C1 segment of cervical spinal cord (tissue), 14 donors: Measurements from ENCODE around the gene ELP5.

Experiments
- DNase-seq, 14 donors: peaks; one replicate each; lab custom pipeline; 2025; lab: John Stamatoyannopoulos, UW

The ELP5 gene

DNA sequence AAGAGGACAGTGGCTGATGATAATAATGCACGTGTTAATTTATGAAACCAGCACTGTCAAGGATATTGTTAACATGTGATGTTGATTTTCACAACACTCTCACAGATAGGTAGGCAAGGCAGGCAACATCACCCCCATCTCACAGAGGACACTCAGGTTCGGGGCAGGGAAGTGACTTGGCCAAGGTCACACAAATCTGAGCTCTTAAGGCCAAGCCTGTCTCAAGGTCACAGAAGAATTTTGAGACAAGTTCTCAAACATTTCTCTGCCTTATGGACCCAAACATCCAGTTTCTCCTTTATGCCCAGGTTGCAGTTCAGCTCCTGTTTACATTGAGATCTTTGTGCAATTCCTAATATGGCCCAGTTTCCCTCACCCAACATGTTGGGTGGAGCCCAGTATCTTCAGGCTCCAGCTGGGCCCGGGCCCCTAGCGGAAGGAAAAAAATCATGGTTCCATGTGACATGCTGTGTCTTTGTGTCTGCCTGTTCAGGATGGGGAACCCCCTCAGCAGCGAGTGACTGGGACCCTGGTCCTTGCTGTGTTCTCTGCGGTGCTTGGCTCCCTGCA lies 30.8 kb downstream of the ELP5 start:
- DNase-seq = no peak

DNA sequence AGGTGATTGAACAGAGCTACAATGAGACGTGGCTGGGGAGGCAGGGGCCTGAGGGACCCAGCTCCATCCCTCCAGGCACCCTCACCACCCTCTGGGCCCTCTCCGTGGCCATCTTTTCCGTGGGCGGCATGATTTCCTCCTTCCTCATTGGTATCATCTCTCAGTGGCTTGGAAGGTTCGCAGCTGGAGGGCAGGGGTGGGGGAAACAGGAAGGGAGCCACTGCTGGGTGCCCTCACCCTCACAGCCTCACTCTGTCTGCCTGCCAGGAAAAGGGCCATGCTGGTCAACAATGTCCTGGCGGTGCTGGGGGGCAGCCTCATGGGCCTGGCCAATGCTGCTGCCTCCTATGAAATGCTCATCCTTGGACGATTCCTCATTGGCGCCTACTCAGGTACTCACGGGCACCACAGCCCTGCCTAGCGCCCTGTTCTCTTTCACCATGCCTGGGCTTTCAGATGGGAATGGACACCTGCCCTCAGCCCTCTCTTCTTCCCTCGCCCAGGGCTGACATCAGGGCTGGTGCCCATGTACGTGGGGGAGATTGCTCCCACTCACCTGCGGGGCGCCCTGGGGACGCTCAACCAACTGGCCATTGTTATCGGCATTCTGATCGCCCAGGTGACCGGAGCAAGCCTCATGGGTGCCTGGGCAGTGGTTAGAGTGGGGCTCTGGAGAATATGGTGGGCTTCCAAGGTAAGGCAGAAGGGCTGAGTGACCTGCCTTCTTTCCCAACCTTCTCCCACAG lies 31.6 kb downstream of the ELP5 start:
- DNase-seq = no peak

- no peak for DNase-seq
Observed at GRCh38 chr17:7284911-7285310, 32.9 kb downstream of the ELP5 start.

DNA sequence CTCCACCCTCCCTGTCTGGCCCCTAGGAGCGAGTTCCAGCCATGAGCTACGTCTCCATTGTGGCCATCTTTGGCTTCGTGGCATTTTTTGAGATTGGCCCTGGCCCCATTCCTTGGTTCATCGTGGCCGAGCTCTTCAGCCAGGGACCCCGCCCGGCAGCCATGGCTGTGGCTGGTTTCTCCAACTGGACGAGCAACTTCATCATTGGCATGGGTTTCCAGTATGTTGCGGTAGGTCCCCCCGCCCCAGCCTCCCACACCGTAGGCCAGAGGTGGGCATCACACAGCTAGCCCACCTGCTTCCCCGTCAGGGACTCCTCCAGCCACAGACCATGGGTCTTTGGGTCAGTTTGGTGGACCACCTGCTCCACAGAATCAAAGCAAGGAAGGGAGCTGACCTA lies 33.7 kb downstream of the ELP5 start:
- no peak for DNase-seq

DNA sequence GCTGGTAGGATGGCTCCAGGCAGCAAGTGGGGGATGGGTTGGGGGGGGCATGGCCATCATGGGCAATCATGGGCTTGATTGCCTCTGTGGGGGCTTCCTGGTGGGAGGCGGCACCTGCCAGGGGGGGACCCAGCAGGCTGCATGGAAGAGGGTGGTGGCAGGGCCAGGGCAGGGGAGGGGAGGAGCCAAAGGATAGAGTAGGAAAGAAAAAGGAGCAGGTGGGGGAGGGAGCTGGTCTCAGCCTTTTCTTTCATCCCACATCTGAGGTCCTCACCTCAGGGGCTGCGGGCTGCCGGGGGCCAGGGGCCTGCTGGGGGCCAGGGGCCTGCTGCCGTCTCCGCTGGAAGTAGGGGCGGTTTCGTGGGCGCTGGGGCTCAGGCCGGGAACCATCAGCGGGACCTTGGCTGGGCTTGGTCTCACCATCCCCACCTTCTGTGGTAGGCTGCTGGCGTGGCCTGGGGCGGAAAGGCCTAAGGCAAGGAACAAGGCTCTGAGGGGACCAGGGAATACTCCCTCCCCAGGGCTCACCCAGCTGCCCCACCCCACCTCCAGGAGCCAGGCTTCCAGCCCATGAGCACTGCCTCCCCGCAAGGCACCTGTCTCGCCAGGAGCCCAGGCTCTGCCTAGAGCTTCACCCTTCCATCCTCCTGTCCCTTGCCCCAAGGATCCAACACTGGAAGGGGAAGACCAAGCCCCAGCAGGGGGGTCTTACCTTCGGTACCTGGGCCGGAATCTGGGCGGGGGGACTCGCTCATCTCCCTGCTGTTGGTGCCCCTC lies 37.4 kb downstream of the ELP5 start:
- no peak for DNase-seq

DNA sequence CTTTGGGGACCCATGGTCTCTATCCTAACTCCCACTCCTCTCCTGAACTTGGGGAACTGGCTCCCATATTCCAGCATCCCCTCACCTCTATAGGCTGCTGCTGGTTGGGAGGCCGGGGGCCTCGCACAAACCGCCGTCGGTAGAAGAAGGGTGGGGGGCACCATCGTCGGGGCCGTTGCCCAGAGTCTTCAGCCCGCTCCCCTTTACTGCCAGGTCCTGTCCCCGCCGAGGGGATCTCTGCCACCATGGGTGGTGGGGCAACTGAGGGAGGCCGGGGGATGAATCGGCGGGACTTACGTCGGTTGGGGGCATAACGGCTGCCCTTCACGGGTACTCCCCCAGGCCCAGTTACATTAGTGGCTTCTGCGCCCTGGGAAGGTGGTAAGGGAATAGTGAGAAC lies 38.2 kb downstream of the ELP5 start:
- no peak for DNase-seq

GRCh38 chr17:7290685-7291084 lies 38.7 kb downstream of the ELP5 start:
- no peak for DNase-seq

GRCh38 chr17:7292194-7292593 lies 40.2 kb downstream of the ELP5 start:
- no peak for DNase-seq

DNA sequence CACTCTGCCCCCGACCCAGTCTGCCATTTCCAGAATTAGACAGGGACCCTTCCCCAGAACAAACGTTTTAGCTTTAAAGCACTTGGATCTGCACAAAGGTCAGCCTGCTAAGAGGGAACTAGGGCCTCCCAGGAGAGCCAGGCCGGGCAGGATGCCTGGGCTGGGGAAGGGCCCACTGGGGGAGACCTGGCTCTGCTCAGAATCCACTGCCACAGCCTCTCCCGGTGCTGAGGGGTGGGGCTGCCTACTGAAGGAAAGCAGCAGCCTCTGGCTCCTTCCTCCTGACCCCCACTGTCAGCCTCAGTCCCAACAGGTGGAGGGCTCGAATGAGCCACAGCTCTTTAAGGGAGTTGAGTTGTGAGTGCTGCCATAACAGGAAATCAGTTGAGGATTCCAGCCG lies 40.7 kb downstream of the ELP5 start:
- peak in 1 of 14 donors; percentile 26 for DNase-seq

DNA sequence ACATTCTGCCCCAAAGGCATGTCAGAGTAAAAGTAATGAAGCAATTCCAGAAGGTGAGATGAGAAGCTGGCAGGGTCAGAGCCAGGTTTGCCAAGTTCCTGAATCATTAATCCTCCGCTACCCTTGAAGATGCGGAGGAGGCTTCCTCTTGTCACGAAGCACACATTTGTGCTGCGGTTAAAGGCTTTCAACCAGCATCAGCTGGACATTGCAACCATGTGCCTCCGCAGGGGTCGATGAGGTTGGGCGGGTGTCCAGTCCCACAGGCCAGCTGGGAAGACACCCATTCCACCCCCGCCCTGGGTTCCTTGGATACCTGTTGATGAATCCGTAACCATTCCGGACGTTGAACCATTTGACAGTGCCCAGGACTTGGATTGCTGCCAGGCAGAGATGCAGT lies 41.1 kb downstream of the ELP5 start:
- no peak for DNase-seq

DNA sequence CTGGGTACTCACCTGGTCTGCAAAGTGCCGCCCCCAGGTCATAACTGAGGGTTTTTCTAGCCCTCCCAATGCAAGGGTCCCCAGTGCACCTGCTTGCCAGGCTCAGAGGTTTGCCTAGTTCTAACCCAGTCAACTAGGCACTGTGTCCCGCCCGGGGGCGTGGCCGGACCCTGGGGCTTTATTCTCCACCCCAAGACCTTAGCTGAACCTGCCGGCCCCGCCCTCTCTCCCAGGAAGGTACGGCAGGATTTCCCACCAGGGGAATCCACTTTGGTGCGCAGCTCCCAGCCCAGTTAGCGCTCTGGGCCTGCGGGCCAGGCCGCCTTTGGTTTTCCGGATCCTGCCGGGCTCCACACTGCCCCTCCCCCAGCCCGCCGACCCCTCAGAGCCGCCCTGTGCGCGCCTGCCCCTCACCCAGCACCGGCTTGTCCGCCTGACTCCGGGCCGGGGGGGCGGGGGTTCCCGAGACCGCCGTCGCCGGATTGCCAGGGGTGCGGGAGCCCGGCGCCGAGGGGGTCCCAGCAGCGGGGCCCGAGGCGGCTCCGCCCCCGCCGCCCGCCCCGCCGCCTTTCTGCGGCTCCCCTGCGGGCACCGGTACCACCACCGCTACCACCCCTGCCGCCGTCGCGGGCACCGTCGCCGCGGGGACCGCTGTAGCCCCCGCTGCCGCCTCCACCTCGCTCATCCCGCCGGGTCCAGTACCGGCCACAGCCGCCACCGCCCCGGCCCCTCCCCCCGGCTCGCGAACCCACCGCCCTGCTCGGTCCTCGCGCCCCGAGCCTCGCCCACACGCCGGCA lies 42.0 kb downstream of the ELP5 start:
- DNase-seq = no peak

DNA sequence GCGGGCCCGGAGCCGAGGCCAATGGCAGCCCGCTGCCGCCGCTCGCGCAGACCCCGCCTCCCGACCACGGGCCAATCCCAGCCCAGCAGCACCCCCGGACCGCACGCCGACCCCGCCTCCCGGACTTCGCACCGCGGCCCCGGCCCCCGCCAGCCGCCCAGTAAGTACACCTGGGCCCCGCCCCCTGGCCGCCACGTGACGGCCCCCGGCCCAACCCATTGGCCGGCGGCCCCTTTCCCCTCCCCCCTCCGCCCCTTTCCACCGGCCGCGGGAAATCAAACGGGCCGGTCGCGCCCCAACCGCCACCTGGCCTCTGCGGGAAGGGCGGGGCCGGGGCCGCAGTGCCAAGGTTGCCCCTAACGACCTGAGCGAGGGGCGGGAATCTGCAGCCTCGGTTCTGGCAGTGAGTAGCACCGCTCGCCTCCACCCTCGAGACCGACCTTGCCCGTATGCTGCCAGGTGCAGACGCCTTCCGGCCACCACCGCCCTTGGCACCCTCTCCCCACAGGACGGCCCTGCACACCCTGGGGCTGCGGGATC lies 42.7 kb downstream of the ELP5 start, which contains the start of gene YBX2:
YBX2 (minus strand) TSS at position 26 of the 540 bp plus-strand sequence. CDS start 139 bp downstream, outside the sequence.
- peak in 1 of 14 donors; percentile 12 for DNase-seq

GRCh38 chr17:7295230-7296180 lies 43.5 kb downstream of the ELP5 start:
- DNase-seq = no peak

DNA sequence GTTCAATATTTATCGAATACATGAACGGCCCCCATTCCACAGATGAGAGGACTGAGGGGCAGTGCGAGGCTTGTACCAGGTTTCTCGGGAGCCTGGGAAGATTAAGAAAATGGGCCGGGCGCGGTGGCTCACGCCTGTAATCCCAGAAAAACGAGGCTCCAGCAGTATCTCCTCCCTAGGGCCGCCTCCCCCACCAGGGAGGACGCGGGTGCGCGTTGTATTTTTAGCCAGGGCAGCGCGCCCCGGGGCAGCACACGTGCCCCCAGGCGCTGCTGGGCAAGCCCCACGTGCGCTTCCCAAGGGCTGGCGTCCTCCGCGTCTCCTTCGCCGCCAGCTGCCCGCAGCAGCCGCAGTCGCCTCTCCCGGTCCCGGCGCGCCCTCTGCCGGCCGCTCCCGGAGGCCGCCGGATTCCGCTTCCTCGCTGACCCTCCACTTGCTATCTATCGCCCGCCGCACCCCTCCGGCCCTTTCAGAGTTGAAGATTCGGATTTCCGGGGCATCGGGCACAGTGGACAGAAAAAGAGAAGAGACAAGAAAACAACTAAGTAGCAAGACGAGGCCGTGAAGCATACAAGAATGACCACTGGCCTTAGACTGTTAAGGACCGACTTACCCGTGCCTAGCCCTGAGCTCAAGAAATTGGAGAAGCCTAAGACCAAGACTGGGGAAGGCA lies 44.3 kb downstream of the ELP5 start:
- DNase-seq = peak in 13 of 14 donors; percentile 20 to 85 (median 54)

GRCh38 chr17:7304179-7304578 lies 52.2 kb downstream of the ELP5 start:
- DNase-seq = no peak

DNA sequence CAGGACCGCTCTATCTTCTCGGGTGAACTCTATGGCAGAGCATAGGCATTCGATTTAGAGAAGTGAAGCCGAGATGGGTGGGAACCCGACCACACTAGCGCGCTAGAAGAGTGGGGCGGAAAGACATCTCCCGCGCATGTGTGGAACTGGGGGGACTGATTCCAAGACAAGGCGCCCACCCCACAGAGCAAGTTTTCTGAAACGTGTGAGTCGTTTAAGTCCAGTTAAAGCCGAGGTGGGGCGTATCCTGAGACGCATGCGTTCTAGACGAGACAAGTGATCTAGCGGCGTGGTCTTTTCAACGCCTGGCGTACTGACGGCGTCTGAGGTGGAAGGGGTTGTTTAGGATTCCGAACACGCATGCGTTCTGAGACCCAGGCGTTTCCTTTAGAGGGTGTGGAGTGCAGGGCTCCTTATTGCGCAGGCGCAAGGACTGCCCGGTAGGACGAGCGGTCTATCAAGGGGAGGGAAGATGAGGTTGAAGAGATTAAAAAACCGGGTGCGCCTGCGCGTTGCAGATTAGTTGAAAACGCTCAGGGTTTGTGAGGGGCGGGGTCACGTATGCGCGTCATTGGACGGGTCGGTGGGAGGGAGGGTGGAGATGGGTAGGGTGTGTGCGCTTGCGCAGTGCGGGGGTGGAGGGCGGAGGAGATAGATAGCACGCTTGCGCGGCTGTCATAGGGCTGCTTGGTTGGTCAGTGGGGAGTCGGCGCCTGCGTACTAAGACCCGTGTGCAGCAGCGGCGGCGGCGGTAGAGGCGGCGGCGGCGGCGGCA lies 55.1 kb downstream of the ELP5 start, which contains the start of gene EIF5A:
EIF5A (plus strand) TSS at position 718 of the 775 bp plus-strand sequence. CDS start 2,008 bp downstream, outside the sequence.
- DNase-seq = peak; percentile 94 to 100 (median 99)

GRCh38 chr17:7307686-7308624 lies 55.9 kb downstream of the ELP5 start:
- peak in 3 of 14 donors; percentile 22 to 42 (median 38) for DNase-seq
